ENCODE data around the gene BDKRB1.

The BDKRB1 gene

GRCh38 chr14:96275177-96276112 lies 19.4 kb downstream of the BDKRB1 start:
- H3K27ac Mint-ChIP-seq = no peak overlapping the region
- H3K4me3 Mint-ChIP-seq = no peak overlapping the region
- H3K4me1 Mint-ChIP-seq (ENCODE audit: low read depth) = no peaks in the 10 kb centered on the region
- H3K9me3 Mint-ChIP-seq (ENCODE audit: low read depth) = peaks cover 4% of the 10 kb centered on the region
- H3K36me3 Mint-ChIP-seq = no peaks in the 10 kb centered on the region
- H3K27me3 Mint-ChIP-seq = no peaks in the 10 kb centered on the region

DNA sequence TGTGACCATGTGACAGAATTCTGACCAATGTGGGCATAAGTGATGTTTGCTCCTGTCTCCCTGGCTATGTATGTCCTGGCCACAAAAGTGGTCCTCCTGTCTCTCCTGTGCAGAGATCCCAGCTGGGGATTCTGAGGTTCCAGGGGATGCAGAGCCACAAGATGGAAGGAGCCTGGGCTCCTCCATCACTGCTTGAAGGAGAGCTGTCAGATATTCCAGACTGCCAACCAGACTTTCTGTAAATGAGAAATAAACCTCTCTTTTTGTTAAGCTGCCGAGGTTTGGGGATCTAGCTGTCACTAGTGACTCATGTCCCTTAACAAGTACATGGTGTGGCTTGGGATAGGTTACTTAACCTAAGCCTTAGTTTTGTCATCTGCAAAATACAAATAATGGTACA lies 21.9 kb downstream of the BDKRB1 start:
- H3K4me3 Mint-ChIP-seq = no peak overlapping the region
- H3K4me1 Mint-ChIP-seq (ENCODE audit: low read depth) = no peaks in the 10 kb centered on the region
- peaks cover 4% of the 10 kb centered on the region for H3K9me3 Mint-ChIP-seq (ENCODE audit: low read depth)
- H3K27me3 Mint-ChIP-seq = no peaks in the 10 kb centered on the region
- H3K27ac Mint-ChIP-seq = no peak overlapping the region
- no peaks in the 10 kb centered on the region for H3K36me3 Mint-ChIP-seq

GRCh38 chr14:96279564-96279963 lies 23.6 kb downstream of the BDKRB1 start:
- Mint-ChIP-seq H3K4me1 (ENCODE audit: low read depth) (no peaks in the 10 kb centered on the region), H3K4me3 (no peak overlapping the region), H3K36me3 (no peaks in the 10 kb centered on the region), H3K27ac (no peak overlapping the region), H3K9me3 (ENCODE audit: low read depth) (peaks cover 4% of the 10 kb centered on the region), H3K27me3 (no peaks in the 10 kb centered on the region)

- H3K9me3 Mint-ChIP-seq (ENCODE audit: low read depth) = peaks cover 4% of the 10 kb centered on the region
- H3K27me3 Mint-ChIP-seq = no peaks in the 10 kb centered on the region
- H3K4me1 Mint-ChIP-seq (ENCODE audit: low read depth) = no peaks in the 10 kb centered on the region
- no peak overlapping the region for H3K27ac Mint-ChIP-seq
- peaks cover 4% of the 10 kb centered on the region for H3K36me3 Mint-ChIP-seq
- no peak overlapping the region for H3K4me3 Mint-ChIP-seq
Measured at GRCh38 chr14:96280104-96280503, 24.1 kb downstream of the BDKRB1 start.

DNA sequence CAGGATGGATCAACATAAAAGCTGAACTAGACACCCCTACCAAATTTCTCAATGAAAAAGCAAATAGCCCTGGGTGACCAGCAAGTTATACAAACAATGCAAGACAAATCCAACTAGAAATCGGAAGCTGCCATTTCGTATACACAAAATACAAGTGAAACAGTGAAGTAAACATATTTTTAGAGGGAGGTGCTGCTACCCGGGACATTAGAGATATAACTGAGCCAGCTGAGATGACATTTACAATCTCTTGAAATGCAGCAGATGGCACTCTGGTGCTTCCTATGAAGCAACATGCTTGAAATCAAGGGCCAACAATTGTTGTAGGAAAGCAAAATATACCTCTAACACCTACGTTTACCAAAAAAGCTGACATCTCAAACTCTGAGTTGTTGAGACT lies 25.5 kb downstream of the BDKRB1 start:
- no peaks in the 10 kb centered on the region for H3K27me3 Mint-ChIP-seq
- H3K4me1 Mint-ChIP-seq (ENCODE audit: low read depth) = no peaks in the 10 kb centered on the region
- no peak overlapping the region for H3K4me3 Mint-ChIP-seq
- peaks cover 4% of the 10 kb centered on the region for H3K9me3 Mint-ChIP-seq (ENCODE audit: low read depth)
- H3K36me3 Mint-ChIP-seq = peaks cover 9% of the 10 kb centered on the region
- no peak overlapping the region for H3K27ac Mint-ChIP-seq

DNA sequence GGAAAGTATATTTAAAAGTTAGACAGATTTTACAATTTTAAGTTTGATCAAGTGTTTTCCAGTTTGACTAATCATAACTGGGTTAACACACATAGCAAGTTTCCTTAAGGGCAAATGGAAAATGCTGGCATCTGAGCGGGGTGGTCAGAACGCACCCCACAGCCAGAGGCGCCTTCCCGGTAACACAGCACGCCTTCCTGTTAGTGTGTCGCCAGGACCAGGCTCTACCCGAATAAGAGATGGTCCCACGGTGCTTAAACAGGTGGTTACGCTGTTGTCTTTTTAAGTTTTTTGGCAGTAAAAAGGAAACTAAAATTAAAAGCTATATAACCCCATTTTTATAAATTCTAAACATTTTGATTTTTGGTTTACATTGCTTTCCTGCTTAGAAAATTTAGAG lies 28.0 kb downstream of the BDKRB1 start:
- Mint-ChIP-seq H3K4me3 (no peak overlapping the region), H3K4me1 (ENCODE audit: low read depth) (no peaks in the 10 kb centered on the region), H3K27ac (no peak overlapping the region), H3K9me3 (ENCODE audit: low read depth) (no peaks in the 10 kb centered on the region), H3K36me3 (peaks cover 9% of the 10 kb centered on the region), H3K27me3 (no peaks in the 10 kb centered on the region)

DNA sequence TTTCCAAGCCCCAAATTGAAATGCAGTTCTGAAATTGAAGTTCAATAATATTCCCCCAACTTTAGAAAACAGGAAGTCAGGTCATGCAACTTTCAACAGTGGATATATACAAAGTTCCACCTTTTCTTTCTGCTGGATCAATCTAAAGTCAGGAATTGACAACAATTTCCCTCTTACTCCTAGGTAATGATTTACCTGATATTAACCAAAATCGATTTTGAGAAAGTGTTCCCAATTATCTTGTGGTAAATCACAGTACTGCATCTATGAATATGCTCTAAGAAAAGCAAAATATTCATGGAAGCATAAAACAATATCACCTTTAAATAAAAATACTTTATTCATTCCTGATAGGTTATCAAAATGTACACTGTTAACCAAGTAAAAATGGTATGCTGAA lies 28.4 kb downstream of the BDKRB1 start:
- no peaks in the 10 kb centered on the region for H3K4me1 Mint-ChIP-seq (ENCODE audit: low read depth)
- H3K27ac Mint-ChIP-seq = no peak overlapping the region
- H3K4me3 Mint-ChIP-seq = no peak overlapping the region
- peaks cover 9% of the 10 kb centered on the region for H3K36me3 Mint-ChIP-seq
- H3K27me3 Mint-ChIP-seq = no peaks in the 10 kb centered on the region
- H3K9me3 Mint-ChIP-seq (ENCODE audit: low read depth) = no peaks in the 10 kb centered on the region

GRCh38 chr14:96285667-96286066 lies 29.7 kb downstream of the BDKRB1 start:
- Mint-ChIP-seq H3K4me1 (ENCODE audit: low read depth) (no peaks in the 10 kb centered on the region), H3K27me3 (no peaks in the 10 kb centered on the region), H3K36me3 (peaks cover 9% of the 10 kb centered on the region), H3K4me3 (no peak overlapping the region), H3K9me3 (ENCODE audit: low read depth) (no peaks in the 10 kb centered on the region), H3K27ac (no peak overlapping the region)

DNA sequence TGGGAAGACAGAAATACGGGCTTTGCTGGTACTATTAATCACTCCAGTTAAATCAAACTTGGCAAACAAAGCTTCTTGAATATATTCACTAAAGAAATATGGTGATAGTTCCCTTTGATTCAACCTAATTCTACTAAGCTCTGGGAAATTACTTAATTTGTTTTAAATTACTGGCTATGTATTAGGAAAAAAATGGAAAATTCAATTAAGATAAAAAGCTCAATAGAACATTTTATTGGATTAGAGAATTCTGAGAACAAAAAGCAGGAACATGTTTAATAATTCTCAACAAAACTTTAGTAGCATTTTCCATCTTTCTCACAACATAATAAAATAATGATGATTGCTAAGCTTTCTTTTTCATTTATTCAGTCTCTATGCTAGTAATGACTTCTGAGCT lies 30.2 kb downstream of the BDKRB1 start:
- H3K4me1 Mint-ChIP-seq (ENCODE audit: low read depth) = no peaks in the 10 kb centered on the region
- H3K27me3 Mint-ChIP-seq = no peaks in the 10 kb centered on the region
- H3K27ac Mint-ChIP-seq = no peak overlapping the region
- no peaks in the 10 kb centered on the region for H3K9me3 Mint-ChIP-seq (ENCODE audit: low read depth)
- no peak overlapping the region for H3K4me3 Mint-ChIP-seq
- peaks cover 9% of the 10 kb centered on the region for H3K36me3 Mint-ChIP-seq

- Mint-ChIP-seq H3K4me3 (no peak overlapping the region), H3K36me3 (peaks cover 9% of the 10 kb centered on the region), H3K4me1 (ENCODE audit: low read depth) (no peaks in the 10 kb centered on the region), H3K9me3 (ENCODE audit: low read depth) (no peaks in the 10 kb centered on the region), H3K27me3 (no peaks in the 10 kb centered on the region), H3K27ac (no peak overlapping the region)
Measured at GRCh38 chr14:96287856-96288255, 31.8 kb downstream of the BDKRB1 start.

DNA sequence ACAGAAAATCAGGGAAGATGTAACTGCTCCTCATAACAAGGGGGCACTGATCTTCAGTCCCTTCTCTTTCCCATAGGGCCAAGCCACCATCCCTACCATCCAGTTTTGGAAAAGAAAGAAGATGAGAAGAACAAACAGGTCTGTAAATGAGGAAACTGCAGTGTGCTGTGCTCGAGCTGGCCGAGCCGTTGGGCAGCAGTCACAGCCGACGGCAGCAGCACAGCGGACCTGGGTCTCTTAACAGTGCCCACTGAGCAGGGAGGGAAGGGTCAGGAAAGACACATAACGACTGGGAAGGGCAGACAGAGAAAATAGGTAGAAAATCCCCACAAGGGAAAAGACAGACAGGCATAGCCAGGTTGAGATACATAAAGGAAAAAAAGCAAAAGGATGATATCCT lies 38.2 kb downstream of the BDKRB1 start:
- peaks cover 8% of the 10 kb centered on the region for H3K36me3 Mint-ChIP-seq
- no peaks in the 10 kb centered on the region for H3K4me1 Mint-ChIP-seq (ENCODE audit: low read depth)
- no peak overlapping the region for H3K4me3 Mint-ChIP-seq
- H3K27ac Mint-ChIP-seq = no peak overlapping the region
- no peaks in the 10 kb centered on the region for H3K27me3 Mint-ChIP-seq
- H3K9me3 Mint-ChIP-seq (ENCODE audit: low read depth) = no peaks in the 10 kb centered on the region

DNA sequence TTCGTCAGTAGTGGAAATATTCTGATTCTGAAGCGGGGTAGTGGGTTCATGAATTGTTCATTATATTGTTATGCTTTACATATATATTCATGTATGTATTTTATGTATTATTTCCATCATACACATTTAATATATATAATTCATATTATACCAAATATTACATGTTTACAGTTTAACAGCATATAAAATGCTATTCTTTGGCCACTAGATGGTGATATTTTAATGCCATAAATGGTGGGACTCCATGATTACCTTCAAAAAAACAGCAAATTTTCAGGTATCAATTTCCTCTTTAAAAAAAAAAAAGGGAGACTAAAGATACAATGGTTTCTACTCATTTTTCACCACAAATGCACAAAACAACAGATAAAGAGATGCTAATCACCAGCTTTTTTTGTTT lies 41.0 kb downstream of the BDKRB1 start:
- Mint-ChIP-seq H3K4me3 (no peak overlapping the region), H3K27ac (no peak overlapping the region), H3K9me3 (ENCODE audit: low read depth) (no peaks in the 10 kb centered on the region), H3K4me1 (ENCODE audit: low read depth) (no peaks in the 10 kb centered on the region), H3K36me3 (peaks cover 8% of the 10 kb centered on the region), H3K27me3 (no peaks in the 10 kb centered on the region)

GRCh38 chr14:96297997-96298515 lies 42.0 kb downstream of the BDKRB1 start:
- no peaks in the 10 kb centered on the region for H3K27me3 Mint-ChIP-seq
- H3K9me3 Mint-ChIP-seq (ENCODE audit: low read depth) = no peaks in the 10 kb centered on the region
- H3K4me3 Mint-ChIP-seq = no peak overlapping the region
- peaks cover 6% of the 10 kb centered on the region for H3K36me3 Mint-ChIP-seq
- no peaks in the 10 kb centered on the region for H3K4me1 Mint-ChIP-seq (ENCODE audit: low read depth)
- no peak overlapping the region for H3K27ac Mint-ChIP-seq

DNA sequence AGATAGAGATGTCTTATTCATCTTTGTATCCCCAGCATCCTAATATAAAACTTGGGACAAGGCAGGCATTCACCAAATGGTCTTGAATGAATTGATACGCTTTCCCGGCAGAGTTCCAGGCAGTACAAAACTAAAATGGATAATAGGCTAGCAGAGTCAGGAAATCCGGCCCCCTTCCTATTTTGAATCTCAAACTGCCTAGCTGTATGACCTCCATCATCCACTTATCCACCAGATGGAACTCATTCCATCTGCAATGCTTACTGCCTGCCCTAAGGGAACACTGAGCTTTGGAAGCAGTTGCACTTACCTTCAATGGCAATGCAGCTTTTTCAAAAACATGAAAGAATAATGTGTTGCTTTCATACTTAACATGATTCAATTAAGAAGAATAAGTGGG lies 43.4 kb downstream of the BDKRB1 start:
- Mint-ChIP-seq H3K27ac (no peak overlapping the region), H3K4me1 (ENCODE audit: low read depth) (no peaks in the 10 kb centered on the region), H3K36me3 (peaks cover 1% of the 10 kb centered on the region), H3K9me3 (ENCODE audit: low read depth) (no peaks in the 10 kb centered on the region), H3K4me3 (no peak overlapping the region), H3K27me3 (no peaks in the 10 kb centered on the region)

DNA sequence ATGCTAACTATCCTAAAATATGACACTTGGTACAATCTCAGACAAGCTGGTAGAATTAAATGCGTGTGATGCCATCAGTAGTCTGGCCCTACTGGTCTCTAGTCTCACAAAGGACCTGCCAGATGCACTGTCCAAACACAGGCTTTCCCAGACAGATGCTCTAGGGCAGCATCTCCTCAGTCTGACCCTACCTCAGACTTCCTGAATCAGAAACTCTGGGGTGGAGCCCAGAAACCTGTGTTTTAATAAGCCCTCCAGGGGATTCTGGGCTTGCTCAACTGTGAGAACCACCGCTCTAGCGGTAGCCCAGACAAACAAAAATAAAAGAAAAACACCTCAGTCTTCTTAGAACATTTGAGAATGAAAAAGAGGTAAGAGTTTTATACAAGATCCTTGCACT lies 48.0 kb downstream of the BDKRB1 start:
- Mint-ChIP-seq H3K4me3 (no peak overlapping the region), H3K4me1 (ENCODE audit: low read depth) (no peaks in the 10 kb centered on the region), H3K36me3 (peaks cover 5% of the 10 kb centered on the region), H3K27me3 (no peaks in the 10 kb centered on the region), H3K27ac (no peak overlapping the region), H3K9me3 (ENCODE audit: low read depth) (no peaks in the 10 kb centered on the region)

- Mint-ChIP-seq H3K9me3 (ENCODE audit: low read depth) (no peaks in the 10 kb centered on the region), H3K27me3 (no peaks in the 10 kb centered on the region), H3K27ac (no peak overlapping the region), H3K4me1 (ENCODE audit: low read depth) (no peaks in the 10 kb centered on the region), H3K36me3 (peaks cover 7% of the 10 kb centered on the region), H3K4me3 (no peak overlapping the region)
Measured at GRCh38 chr14:96304956-96305355, 48.9 kb downstream of the BDKRB1 start.

All from activated naive CD8-positive, alpha-beta T cell (primary cell).